HG03135 (cell line): Measurements from ENCODE around the gene SLC45A1.

Experiments
- ATAC-seq: cut with Tn5 transposase; IDR thresholded peaks from one replicate; pipeline ENCODE4 v1.9.1; 2021; ENCODE audit warnings: mild to moderate bottlenecking, moderate library complexity; ENCODE audit not compliant: unreplicated experiment

Gene SLC45A1

GRCh38 chr1:8334106-8334851, 16.4 kb downstream of the SLC45A1 start:
- no peak for ATAC-seq

GRCh38 chr1:8335246-8335645, 17.3 kb downstream of the SLC45A1 start:
- ATAC-seq = no peak

GRCh38 chr1:8337776-8338525, 20.0 kb downstream of the SLC45A1 start:
- ATAC-seq = no peak

GRCh38 chr1:8338526-8339202, 20.8 kb downstream of the SLC45A1 start:
- no peak for ATAC-seq

- ATAC-seq = no peak
Observed at GRCh38 chr1:8339203-8339600, 21.3 kb downstream of the SLC45A1 start.

- no peak for ATAC-seq
Observed at GRCh38 chr1:8340448-8340847, 22.5 kb downstream of the SLC45A1 start.

- ATAC-seq = no peak
Observed at GRCh38 chr1:8342325-8342724, 24.4 kb downstream of the SLC45A1 start.

GRCh38 chr1:8343044-8343443, 25.1 kb downstream of the SLC45A1 start:
- no peak for ATAC-seq

- no peak for ATAC-seq
Observed at GRCh38 chr1:8343464-8344001, 25.6 kb downstream of the SLC45A1 start.

- ATAC-seq = no peak
Observed at GRCh38 chr1:8344893-8345507, 27.1 kb downstream of the SLC45A1 start.

GRCh38 chr1:8345621-8346415, 27.9 kb downstream of the SLC45A1 start:
- no peak for ATAC-seq

GRCh38 chr1:8347635-8348034, 29.7 kb downstream of the SLC45A1 start:
- ATAC-seq = no peak

GRCh38 chr1:8348047-8348776, 30.3 kb downstream of the SLC45A1 start:
- ATAC-seq = no peak

GRCh38 chr1:8348777-8349472, 31.0 kb downstream of the SLC45A1 start:
- no peak for ATAC-seq

- ATAC-seq = no peak
Observed at GRCh38 chr1:8349473-8349865, 31.6 kb downstream of the SLC45A1 start.

- no peak for ATAC-seq
Observed at GRCh38 chr1:8349961-8350360, 32.0 kb downstream of the SLC45A1 start.

GRCh38 chr1:8350914-8351684, 33.2 kb downstream of the SLC45A1 start:
- ATAC-seq = no peak
